ENCODE data around the gene GPX4.

The GPX4 gene

GRCh38 chr19:1151917-1152587 lies 48.3 kb downstream of the GPX4 start:
- FAIRE-seq = no peak

- no peak for FAIRE-seq
Observed at GRCh38 chr19:1153891-1154730, 50.3 kb downstream of the GPX4 start.

- FAIRE-seq = no peak
Observed at GRCh38 chr19:1154731-1155351, 51.0 kb downstream of the GPX4 start.

- FAIRE-seq = no peak
Observed at GRCh38 chr19:1155352-1156304, 51.8 kb downstream of the GPX4 start.
